RCC 7860 (cell line): ENCODE data around the gene RINL.
"Not testable (repeated sequence)": the region's sequence is repeated elsewhere in the genome, so short reads cannot be mapped to it uniquely, and the experiment has no call there.

Source experiments
- DNase-seq: peaks from one replicate; pipeline ENCODE4 v3.0.0-alpha.2; 2015; ENCODE audit warnings: low spot score
- FAIRE-seq: peaks from 2 replicates; lab custom pipeline; 2012; peaks lifted over from hg19 to GRCh38; lab: Jason Lieb, UNC

The RINL gene

GRCh38 chr19:38907227-38907626, 29.2 kb upstream of the RINL start:
- no peak for DNase-seq
- FAIRE-seq: no peak

- FAIRE-seq (no peak), DNase-seq (no peak)
Observed at GRCh38 chr19:38905620-38906019, 27.5 kb upstream of the RINL start.

GRCh38 chr19:38904581-38905539, 26.8 kb upstream of the RINL start:
- DNase-seq: no peak
- no peak for FAIRE-seq

DNA sequence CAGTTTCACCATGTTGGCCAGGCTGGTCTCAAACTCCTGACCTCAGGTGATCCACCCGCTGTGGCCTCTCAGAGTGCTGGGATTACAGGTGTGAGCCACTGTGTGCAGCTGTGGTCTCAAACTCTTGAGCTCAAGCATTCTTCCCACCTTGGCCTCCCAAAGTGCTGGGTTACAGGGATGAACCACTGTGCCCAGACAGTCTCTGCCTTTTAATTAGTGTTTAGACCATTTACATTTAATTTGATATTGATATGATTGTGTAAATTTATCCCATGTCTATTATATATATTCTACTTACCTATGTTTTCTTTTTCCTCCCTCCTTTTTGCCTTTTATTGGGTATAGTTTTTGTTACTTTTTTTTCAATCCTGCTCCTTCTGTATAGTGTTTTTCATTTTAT, 23.6 kb upstream of the RINL start:
- FAIRE-seq: no peak
- no peak for DNase-seq

GRCh38 chr19:38900743-38901190, 22.7 kb upstream of the RINL start:
- DNase-seq (no peak), FAIRE-seq (no peak)

DNA sequence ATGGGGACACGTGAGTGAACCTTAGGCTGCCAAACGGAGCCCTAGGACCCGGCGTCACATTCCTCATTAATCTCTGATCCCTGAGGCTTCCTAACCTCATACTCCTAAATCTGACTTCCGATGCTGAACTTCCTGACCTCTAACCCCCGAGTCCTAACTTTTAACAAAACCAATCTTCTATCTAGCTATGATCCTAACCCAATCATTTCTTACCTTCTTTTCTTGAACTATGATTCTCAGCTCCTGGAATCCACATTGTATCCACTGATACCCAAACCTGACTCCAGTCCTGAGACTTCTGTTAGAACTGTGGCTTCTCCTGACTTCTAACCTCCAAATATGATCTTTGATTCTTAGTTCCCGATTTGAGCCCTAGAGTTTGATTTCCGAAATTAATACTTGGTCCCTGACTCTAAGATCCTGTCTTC, 22.1 kb upstream of the RINL start:
- DNase-seq: peak; percentile 8
- no peak for FAIRE-seq

GRCh38 chr19:38899447-38900201, 21.5 kb upstream of the RINL start, which contains the start of the genes NFKBIB and SIRT2:
Gene NFKBIB (plus strand): TSS chr19:38899969. CDS start chr19:38900033, 64 bp downstream.
Gene SIRT2 (minus strand): TSS chr19:38899618. CDS start chr19:38899521, 97 bp downstream.
- FAIRE-seq (peak; percentile 89), DNase-seq (peak; percentile 97)

DNA sequence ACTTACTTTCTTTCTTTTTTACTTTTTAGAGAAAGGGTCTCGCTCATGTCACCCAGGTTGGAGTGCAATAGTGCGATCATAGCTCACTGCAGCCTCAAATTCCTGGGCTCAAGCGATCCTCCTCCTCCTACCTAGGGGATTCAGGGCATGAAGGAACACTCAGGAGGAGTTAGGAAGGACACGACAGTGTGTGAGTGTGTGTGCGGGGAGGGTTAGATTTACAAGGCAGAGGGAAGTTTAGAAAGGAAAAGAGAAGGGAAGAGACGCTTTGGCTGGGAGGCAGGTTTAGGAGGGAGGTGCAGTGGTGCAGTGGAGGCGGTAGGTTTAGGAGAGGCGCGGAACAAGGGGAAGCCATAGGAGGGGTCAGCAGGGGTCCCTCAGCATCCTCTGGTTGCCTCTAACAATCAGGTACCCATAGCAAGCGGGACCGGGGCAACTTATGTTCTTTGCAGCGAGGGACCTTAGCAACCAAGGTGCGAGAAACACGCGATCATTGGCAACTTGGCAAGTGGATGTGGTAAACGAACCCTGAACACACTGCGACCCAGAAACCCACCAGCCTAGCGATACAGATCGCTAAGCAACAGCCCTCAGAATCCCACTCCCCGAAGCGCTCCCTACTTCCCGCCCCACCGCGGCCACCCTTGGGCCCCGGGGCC, 20.8 kb upstream of the RINL start:
- DNase-seq (no peak), FAIRE-seq (no peak)

- DNase-seq (no peak), FAIRE-seq (no peak)
Observed at GRCh38 chr19:38894968-38895367, 16.9 kb upstream of the RINL start.

- DNase-seq (no peak), FAIRE-seq (no peak)
Observed at GRCh38 chr19:38893341-38893771, 15.3 kb upstream of the RINL start.

- no peak for FAIRE-seq
Observed at GRCh38 chr19:38892841-38893240, 14.8 kb upstream of the RINL start.

DNA sequence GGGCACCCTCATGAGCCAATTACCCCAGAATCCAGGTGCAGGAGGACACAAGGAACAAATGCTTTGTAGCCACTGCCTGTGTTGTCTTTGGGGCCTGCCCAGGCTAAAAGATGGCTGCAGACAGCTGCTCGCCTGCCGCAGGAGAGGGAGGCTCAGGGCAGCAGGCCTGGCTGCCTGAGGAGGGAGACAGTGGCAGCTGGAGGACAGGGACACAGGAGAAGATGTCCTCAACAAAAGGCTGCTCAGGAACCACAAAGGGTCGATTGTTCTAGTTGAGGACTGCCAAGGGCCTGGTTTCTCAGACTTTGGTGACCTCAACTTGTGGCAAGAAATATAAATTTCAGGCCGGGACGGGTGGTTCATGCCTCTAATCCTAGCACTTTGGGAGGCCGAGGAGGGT, 13.7 kb upstream of the RINL start:
- DNase-seq (no peak), FAIRE-seq (no peak)

More at GRCh38 chr19:38892841-38893240, 14.8 kb upstream of the RINL start:
- no peak for DNase-seq

- no peak for DNase-seq
- FAIRE-seq: no peak
Observed at GRCh38 chr19:38890686-38891085, 12.6 kb upstream of the RINL start.

DNA sequence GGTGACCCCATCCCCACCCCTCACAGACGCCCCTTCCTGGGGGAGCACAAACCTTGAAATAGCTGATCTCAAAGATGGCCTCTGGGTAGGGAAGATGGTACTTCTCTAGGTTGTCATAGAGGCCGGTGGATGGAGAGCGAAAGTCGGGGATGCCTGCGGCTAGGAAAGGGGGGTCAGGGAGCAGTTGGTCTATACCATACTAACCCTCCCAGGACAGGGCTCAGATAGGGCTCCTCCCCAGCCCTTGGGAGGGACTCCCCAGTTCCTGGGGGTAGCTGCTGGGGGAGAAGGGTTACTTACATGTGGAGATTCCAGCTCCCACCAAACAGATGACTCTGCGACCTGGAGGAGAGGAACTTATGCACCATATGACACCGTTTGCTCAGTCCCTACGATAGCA, 11.7 kb upstream of the RINL start:
- FAIRE-seq: no peak
- no peak for DNase-seq

GRCh38 chr19:38888876-38889275, 10.8 kb upstream of the RINL start:
- FAIRE-seq (no peak), DNase-seq (no peak)

DNA sequence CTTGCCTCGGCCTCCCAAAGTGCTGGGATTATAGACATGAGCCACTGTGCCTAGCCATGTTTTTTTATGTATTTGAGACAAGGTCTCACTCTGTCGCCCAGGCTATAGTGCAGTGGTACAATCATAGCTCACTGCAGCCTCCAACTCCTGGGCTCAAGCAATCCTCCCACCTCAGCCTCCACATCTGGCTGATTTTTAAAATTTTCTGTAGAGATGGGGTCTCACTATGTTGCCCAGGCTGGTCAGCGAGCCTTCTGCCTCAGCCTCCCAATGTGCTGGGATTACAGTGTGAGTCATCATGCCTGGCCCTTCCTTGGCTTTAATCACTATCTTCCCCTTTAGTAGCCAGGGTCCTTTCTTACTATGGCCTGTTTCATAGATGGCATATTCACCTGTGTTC, 6.6 kb upstream of the RINL start:
- FAIRE-seq, DNase-seq: not testable (repeated sequence)

DNA sequence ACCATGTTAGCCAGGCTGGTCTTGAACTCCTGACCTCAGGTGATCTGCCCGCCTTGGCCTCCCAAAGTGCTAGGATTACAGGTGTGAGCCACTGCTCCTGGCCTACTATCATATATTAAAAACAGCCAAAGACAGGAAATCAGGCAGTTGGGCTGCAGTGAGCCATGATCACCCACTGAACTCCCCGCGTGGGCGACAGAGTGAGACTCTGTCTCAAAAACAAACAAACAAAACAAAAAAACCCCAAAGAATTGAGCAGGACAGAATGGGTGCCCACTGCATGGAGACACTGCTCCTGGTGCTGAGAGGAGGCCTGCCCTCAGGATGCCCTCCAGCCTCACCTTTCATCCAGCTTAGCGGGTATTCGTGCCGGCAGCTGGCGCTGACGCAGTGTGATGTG, 5.2 kb upstream of the RINL start:
- FAIRE-seq: no peak
- DNase-seq: no peak

GRCh38 chr19:38880882-38881609, 3.0 kb upstream of the RINL start:
- DNase-seq (no peak), FAIRE-seq (no peak)

DNA sequence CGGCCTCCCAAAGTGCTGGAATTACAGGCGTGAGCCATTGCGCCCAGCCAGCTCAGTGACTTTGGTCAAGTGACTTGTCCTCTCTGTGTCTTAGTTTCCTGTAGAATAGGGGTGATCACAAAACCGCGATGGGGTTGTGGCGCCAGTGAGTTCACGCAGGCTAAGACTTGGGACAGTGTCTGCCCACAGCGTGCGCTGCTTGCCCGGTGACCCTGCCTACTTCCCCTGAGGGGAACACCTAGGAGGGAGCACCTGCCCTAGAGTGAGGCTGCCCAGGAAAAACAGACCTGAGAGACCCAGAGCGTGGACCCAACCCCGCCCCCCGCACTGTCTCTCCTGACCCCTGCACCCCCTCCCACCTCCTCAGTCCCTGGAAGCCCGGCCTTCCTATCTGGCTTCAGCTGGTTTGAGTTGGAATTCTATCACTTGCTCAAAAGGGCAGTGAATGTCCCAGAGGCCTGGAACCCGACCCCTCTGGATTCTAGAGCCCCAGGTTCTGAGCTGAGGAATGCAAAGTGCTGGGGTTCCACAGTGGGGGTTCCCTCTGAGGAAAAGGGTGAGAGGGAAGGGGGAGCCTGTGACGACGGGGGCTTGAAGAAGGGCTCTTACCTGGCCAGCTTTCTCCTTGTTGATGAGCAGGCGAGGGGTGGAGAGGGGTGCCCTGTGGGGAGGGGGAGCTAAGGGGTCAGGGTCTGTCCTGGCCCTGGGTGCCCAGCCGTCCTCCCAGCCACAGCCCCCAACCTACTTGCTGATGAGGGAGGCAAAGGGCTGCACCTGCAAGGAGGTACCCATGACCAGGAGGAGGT, 2.2 kb upstream of the RINL start:
- FAIRE-seq (no peak), DNase-seq (no peak)

- no peak for FAIRE-seq
- no peak for DNase-seq
Observed at GRCh38 chr19:38879400-38879751, 1.3 kb upstream of the RINL start.
